ENCODE results near the gene PLA2G2F. TPM values are rescaled to one million over a fixed set of nuclear protein-coding genes. Genes with fewer than 3 reads are reported as not detected.
A peak's percentile ranks its signal among the peaks of the same experiment; 100 is the strongest.

PLA2G2F gene
- total and polyA plus RNA-seq, 2 experiments from 2014 or later, result not detected

DNA sequence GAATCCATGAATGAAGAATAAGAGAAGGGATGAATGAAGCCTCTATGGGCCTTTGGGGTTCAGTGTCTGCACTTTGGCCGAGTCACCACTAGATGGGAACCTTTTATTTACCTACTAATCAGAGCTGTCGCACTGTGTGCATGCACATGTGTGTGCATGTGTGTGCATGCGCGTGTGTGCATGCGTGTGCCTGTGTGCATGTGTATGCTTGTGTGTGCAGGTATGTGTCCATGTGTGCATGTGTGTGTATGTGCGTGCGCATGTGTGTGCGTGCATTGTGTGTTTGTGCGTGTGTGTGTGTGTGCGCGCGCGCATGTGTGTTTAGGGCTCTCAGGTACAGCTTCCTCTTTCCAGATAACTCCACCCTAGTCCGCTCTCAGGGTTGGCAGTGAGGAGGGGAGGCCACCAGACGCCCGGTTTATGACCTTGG is 26.4 kb downstream of the PLA2G2F start:
- Mint-ChIP-seq H3K4me3 (no peak overlapping the region), H3K27ac (no peak overlapping the region), H3K9me3 (peaks cover 37% of the 10 kb centered on the region), H3K27me3 (ENCODE audit: insufficient read depth, low read depth, poor library complexity) (peaks cover 10% of the 10 kb centered on the region), H3K36me3 (ENCODE audit: low read depth) (peaks cover 18% of the 10 kb centered on the region), H3K4me1 (peaks cover 16% of the 10 kb centered on the region)
- no peak overlapping the region for H3K4me2 ChIP-seq
- H3K27me3 ChIP-seq (ENCODE audit: insufficient read depth), result no peaks in the 10 kb centered on the region
- TF ChIP-seq, protein P1, sequence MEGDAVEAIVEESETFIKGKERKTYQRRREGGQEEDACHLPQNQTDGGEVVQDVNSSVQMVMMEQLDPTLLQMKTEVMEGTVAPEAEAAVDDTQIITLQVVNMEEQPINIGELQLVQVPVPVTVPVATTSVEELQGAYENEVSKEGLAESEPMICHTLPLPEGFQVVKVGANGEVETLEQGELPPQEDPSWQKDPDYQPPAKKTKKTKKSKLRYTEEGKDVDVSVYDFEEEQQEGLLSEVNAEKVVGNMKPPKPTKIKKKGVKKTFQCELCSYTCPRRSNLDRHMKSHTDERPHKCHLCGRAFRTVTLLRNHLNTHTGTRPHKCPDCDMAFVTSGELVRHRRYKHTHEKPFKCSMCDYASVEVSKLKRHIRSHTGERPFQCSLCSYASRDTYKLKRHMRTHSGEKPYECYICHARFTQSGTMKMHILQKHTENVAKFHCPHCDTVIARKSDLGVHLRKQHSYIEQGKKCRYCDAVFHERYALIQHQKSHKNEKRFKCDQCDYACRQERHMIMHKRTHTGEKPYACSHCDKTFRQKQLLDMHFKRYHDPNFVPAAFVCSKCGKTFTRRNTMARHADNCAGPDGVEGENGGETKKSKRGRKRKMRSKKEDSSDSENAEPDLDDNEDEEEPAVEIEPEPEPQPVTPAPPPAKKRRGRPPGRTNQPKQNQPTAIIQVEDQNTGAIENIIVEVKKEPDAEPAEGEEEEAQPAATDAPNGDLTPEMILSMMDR (conservative IDR thresholded peaks at IDR 0.05; ENCODE audit: low read depth in 2 of 2), result peak; percentile 61 to 72
- no peak for TF ChIP-seq CREB1 (CRISPR knock-in tag; IDR thresholded peaks at IDR 0.05; ENCODE audit: low read depth)
- H2AFZ ChIP-seq, result no peak overlapping the region
- no peaks in the 10 kb centered on the region for H3K9me2 ChIP-seq (ENCODE audit: insufficient read depth)
- H3F3A ChIP-seq (replicated peaks; ENCODE audit: low read depth), result no peaks in the 10 kb centered on the region
- no peaks in the 10 kb centered on the region for H3K36me3 ChIP-seq (ENCODE audit: insufficient read depth)
- no peak overlapping the region for H3K4me3 ChIP-seq
- H3K4me1 ChIP-seq (ENCODE audit: insufficient read depth), result peaks cover 3% of the 10 kb centered on the region; the same call in 1 of the 2 replicates
- DNase-seq (ENCODE audit: low spot score) (peak; percentile 41), ATAC-seq (peak; percentile 82)
- H4K20me1 ChIP-seq (replicated peaks; ENCODE audit: insufficient read depth), result no peaks in the 10 kb centered on the region
- no peaks in the 10 kb centered on the region for H3K79me2 ChIP-seq (replicated peaks; ENCODE audit: insufficient read depth)
- H3K27ac ChIP-seq (ENCODE audit: low read depth), result no peak overlapping the region

DNA sequence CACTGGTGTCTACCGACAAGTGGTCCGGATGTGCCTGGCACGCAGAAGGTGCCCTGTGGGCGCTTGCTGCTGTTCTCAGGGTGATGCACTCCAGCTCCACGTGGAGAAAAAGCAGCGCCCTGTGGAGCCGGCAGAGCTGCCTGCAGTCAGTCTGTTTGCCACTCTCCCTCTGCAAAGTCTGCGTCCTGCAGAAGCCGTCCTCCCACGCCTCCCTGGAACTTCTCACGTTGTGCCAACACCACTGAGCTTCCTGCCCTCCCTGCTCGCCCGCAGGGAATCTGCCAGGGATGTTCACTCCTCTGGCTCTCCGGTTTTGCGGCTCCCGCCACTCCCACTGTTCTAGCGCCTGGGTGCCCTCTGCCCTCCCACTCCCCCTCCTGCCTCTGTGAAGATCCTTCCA is 26.9 kb downstream of the PLA2G2F start:
- H3K9me2 ChIP-seq (ENCODE audit: insufficient read depth), result no peaks in the 10 kb centered on the region
- H3K36me3 ChIP-seq (ENCODE audit: insufficient read depth), result no peaks in the 10 kb centered on the region
- no peak overlapping the region for H3K4me3 Mint-ChIP-seq
- no peak overlapping the region for H3K27ac ChIP-seq (ENCODE audit: low read depth)
- peaks cover 10% of the 10 kb centered on the region for H3K27me3 Mint-ChIP-seq (ENCODE audit: insufficient read depth, low read depth, poor library complexity)
- H3K27me3 ChIP-seq (ENCODE audit: insufficient read depth), result no peaks in the 10 kb centered on the region
- H2AFZ ChIP-seq, result no peak overlapping the region; the same call in 1 of the 2 replicates
- peaks cover 3% of the 10 kb centered on the region; the same call in 1 of the 2 replicates for H3K4me1 ChIP-seq (ENCODE audit: insufficient read depth)
- DNase-seq (ENCODE audit: low spot score) (no peak), ATAC-seq (no peak)
- no peaks in the 10 kb centered on the region for H4K20me1 ChIP-seq (replicated peaks; ENCODE audit: insufficient read depth)
- H3K9me3 Mint-ChIP-seq, result peaks cover 32% of the 10 kb centered on the region
- no peaks in the 10 kb centered on the region for H3K79me2 ChIP-seq (replicated peaks; ENCODE audit: insufficient read depth)
- TF ChIP-seq CREB1 (CRISPR knock-in tag; IDR thresholded peaks at IDR 0.05; ENCODE audit: low read depth), result no peak
- TF ChIP-seq, protein P1 (conservative IDR thresholded peaks at IDR 0.05; ENCODE audit: low read depth in 2 of 2), result no peak
- H3K4me2 ChIP-seq, result no peak overlapping the region
- H3F3A ChIP-seq (replicated peaks; ENCODE audit: low read depth), result no peaks in the 10 kb centered on the region
- no peak overlapping the region for H3K4me3 ChIP-seq
- H3K27ac Mint-ChIP-seq, result no peak overlapping the region
- peaks cover 16% of the 10 kb centered on the region for H3K4me1 Mint-ChIP-seq
- H3K36me3 Mint-ChIP-seq (ENCODE audit: low read depth), result peaks cover 17% of the 10 kb centered on the region

DNA sequence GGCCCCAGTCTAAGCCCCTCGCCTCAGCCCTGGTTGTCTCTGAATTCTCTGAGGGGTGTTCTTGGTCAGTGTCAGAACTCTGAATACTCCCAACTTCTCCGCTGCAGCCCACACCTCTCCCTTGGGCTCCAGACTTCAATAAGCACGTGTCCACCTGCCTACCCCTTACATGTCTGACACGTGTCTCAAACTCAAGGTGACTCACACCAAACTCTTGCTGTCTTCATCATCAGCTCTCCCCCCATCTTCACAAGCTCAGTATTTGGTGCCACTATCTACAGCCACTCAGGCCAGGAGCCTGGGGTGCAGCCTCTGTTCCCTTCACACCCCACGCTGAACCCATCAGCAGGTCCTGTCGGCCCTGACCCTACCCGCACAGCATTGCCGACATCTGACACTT is 28.0 kb downstream of the PLA2G2F start:
- Histone ChIP-seq H4K20me1 (replicated peaks; ENCODE audit: insufficient read depth) (no peaks in the 10 kb centered on the region), H2AFZ (no peak overlapping the region), H3K4me1 (ENCODE audit: insufficient read depth) (peaks cover 3% of the 10 kb centered on the region; the same call in 1 of the 2 replicates), H3K9me2 (ENCODE audit: insufficient read depth) (no peaks in the 10 kb centered on the region), H3K27me3 (ENCODE audit: insufficient read depth) (no peaks in the 10 kb centered on the region), H3F3A (replicated peaks; ENCODE audit: low read depth) (no peaks in the 10 kb centered on the region), H3K79me2 (replicated peaks; ENCODE audit: insufficient read depth) (no peaks in the 10 kb centered on the region), H3K4me2 (no peak overlapping the region), H3K4me3 (no peak overlapping the region), H3K36me3 (ENCODE audit: insufficient read depth) (no peaks in the 10 kb centered on the region), H3K27ac (ENCODE audit: low read depth) (no peak overlapping the region)
- DNase-seq (ENCODE audit: low spot score) (no peak), ATAC-seq (no peak)
- H3K4me1 Mint-ChIP-seq, result peaks cover 16% of the 10 kb centered on the region
- H3K27me3 Mint-ChIP-seq (ENCODE audit: insufficient read depth, low read depth, poor library complexity), result peaks cover 8% of the 10 kb centered on the region
- peaks cover 21% of the 10 kb centered on the region for H3K9me3 Mint-ChIP-seq
- H3K4me3 Mint-ChIP-seq, result no peak overlapping the region; the same call in 2 of the 3 replicates
- peaks cover 10% of the 10 kb centered on the region for H3K36me3 Mint-ChIP-seq (ENCODE audit: low read depth)
- H3K27ac Mint-ChIP-seq, result no peak overlapping the region
- TF ChIP-seq STAT1 (IDR thresholded peaks at IDR 0.05; ENCODE audit: unreplicated experiment) (no peak), CREB1 (CRISPR knock-in tag; IDR thresholded peaks at IDR 0.05; ENCODE audit: low read depth) (no peak), NANOG (IDR thresholded peaks at IDR 0.05; ENCODE audit: borderline replicate concordance) (no peak)
- TF ChIP-seq, protein P2, sequence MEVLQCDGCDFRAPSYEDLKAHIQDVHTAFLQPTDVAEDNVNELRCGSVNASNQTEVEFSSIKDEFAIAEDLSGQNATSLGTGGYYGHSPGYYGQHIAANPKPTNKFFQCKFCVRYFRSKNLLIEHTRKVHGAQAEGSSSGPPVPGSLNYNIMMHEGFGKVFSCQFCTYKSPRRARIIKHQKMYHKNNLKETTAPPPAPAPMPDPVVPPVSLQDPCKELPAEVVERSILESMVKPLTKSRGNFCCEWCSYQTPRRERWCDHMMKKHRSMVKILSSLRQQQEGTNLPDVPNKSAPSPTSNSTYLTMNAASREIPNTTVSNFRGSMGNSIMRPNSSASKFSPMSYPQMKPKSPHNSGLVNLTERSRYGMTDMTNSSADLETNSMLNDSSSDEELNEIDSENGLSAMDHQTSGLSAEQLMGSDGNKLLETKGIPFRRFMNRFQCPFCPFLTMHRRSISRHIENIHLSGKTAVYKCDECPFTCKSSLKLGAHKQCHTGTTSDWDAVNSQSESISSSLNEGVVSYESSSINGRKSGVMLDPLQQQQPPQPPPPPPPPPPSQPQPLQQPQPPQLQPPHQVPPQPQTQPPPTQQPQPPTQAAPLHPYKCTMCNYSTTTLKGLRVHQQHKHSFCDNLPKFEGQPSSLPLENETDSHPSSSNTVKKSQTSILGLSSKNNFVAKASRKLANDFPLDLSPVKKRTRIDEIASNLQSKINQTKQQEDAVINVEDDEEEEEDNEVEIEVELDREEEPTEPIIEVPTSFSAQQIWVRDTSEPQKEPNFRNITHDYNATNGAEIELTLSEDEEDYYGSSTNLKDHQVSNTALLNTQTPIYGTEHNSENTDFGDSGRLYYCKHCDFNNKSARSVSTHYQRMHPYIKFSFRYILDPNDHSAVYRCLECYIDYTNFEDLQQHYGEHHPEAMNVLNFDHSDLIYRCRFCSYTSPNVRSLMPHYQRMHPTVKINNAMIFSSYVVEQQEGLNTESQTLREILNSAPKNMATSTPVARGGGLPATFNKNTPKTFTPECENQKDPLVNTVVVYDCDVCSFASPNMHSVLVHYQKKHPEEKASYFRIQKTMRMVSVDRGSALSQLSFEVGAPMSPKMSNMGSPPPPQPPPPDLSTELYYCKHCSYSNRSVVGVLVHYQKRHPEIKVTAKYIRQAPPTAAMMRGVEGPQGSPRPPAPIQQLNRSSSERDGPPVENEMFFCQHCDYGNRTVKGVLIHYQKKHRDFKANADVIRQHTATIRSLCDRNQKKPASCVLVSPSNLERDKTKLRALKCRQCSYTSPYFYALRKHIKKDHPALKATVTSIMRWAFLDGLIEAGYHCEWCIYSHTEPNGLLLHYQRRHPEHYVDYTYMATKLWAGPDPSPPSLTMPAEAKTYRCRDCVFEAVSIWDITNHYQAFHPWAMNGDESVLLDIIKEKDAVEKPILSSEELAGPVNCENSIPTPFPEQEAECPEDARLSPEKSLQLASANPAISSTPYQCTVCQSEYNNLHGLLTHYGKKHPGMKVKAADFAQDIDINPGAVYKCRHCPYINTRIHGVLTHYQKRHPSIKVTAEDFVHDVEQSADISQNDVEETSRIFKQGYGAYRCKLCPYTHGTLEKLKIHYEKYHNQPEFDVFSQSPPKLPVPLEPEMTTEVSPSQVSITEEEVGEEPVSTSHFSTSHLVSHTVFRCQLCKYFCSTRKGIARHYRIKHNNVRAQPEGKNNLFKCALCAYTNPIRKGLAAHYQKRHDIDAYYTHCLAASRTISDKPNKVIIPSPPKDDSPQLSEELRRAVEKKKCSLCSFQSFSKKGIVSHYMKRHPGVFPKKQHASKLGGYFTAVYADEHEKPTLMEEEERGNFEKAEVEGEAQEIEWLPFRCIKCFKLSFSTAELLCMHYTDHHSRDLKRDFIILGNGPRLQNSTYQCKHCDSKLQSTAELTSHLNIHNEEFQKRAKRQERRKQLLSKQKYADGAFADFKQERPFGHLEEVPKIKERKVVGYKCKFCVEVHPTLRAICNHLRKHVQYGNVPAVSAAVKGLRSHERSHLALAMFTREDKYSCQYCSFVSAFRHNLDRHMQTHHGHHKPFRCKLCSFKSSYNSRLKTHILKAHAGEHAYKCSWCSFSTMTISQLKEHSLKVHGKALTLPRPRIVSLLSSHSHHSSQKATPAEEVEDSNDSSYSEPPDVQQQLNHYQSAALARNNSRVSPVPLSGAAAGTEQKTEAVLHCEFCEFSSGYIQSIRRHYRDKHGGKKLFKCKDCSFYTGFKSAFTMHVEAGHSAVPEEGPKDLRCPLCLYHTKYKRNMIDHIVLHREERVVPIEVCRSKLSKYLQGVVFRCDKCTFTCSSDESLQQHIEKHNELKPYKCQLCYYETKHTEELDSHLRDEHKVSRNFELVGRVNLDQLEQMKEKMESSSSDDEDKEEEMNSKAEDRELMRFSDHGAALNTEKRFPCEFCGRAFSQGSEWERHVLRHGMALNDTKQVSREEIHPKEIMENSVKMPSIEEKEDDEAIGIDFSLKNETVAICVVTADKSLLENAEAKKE (CRISPR knock-in tag; IDR thresholded peaks at IDR 0.05), result no peak
